ENCODE results near the gene HPS3.
A peak's percentile ranks its signal among the peaks of the same experiment; 100 is the strongest.

HPS3 gene

GRCh38 chr3:149120051-149120972 lies 9.1 kb upstream of the HPS3 start:
- DNase-seq (ENCODE audit: low spot score): peak; percentile 69

- DNase-seq (ENCODE audit: low spot score): no peak
These were observed 6.5 kb upstream of the HPS3 start for GRCh38 chr3:149122721-149123578.

GRCh38 chr3:149128821-149129220 lies 617 bp upstream of the HPS3 start:
- DNase-seq (ENCODE audit: low spot score): no peak

- no peak for DNase-seq (ENCODE audit: low spot score)
These were observed 2.2 kb downstream of the HPS3 start for GRCh38 chr3:149131589-149131988.

GRCh38 chr3:149134575-149134974 lies 5.1 kb downstream of the HPS3 start:
- no peak for DNase-seq (ENCODE audit: low spot score)

- DNase-seq (ENCODE audit: low spot score): no peak
These were observed 13.2 kb downstream of the HPS3 start for GRCh38 chr3:149142682-149143081.

- no peak for DNase-seq (ENCODE audit: low spot score)
These were observed 15.9 kb downstream of the HPS3 start for GRCh38 chr3:149145356-149145755.

GRCh38 chr3:149145974-149146373 lies 16.5 kb downstream of the HPS3 start:
- DNase-seq (ENCODE audit: low spot score): peak; percentile 63

GRCh38 chr3:149150436-149150835 lies 21.0 kb downstream of the HPS3 start:
- no peak for DNase-seq (ENCODE audit: low spot score)

GRCh38 chr3:149151843-149152242 lies 22.4 kb downstream of the HPS3 start:
- DNase-seq (ENCODE audit: low spot score): no peak

- no peak for DNase-seq (ENCODE audit: low spot score)
These were observed 23.0 kb downstream of the HPS3 start for GRCh38 chr3:149152420-149152819.

GRCh38 chr3:149153402-149153801 lies 24.0 kb downstream of the HPS3 start:
- no peak for DNase-seq (ENCODE audit: low spot score)

GRCh38 chr3:149160754-149161300 lies 31.4 kb downstream of the HPS3 start:
- no peak for DNase-seq (ENCODE audit: low spot score)

GRCh38 chr3:149162007-149162406 lies 32.6 kb downstream of the HPS3 start:
- no peak for DNase-seq (ENCODE audit: low spot score)

- no peak for DNase-seq (ENCODE audit: low spot score)
These were observed 33.6 kb downstream of the HPS3 start for GRCh38 chr3:149163066-149163465.

- no peak for DNase-seq (ENCODE audit: low spot score)
These were observed 38.5 kb downstream of the HPS3 start for GRCh38 chr3:149167898-149168297.

- DNase-seq (ENCODE audit: low spot score): no peak
These were observed 41.2 kb downstream of the HPS3 start for GRCh38 chr3:149170672-149171071.

- DNase-seq (ENCODE audit: low spot score): no peak
These were observed 45.5 kb downstream of the HPS3 start for GRCh38 chr3:149174901-149175300.

GRCh38 chr3:149177122-149177521 lies 47.7 kb downstream of the HPS3 start:
- no peak for DNase-seq (ENCODE audit: low spot score)

- no peak for DNase-seq (ENCODE audit: low spot score)
These were observed 49.8 kb downstream of the HPS3 start for GRCh38 chr3:149179220-149179619.

- DNase-seq (ENCODE audit: low spot score): no peak
These were observed 50.7 kb downstream of the HPS3 start for GRCh38 chr3:149180057-149180573.

GRCh38 chr3:149181182-149181581 lies 51.7 kb downstream of the HPS3 start:
- no peak for DNase-seq (ENCODE audit: low spot score)

All from globus pallidus (tissue), 1 donor.